ENCODE results near the gene HECTD2.

DNA sequence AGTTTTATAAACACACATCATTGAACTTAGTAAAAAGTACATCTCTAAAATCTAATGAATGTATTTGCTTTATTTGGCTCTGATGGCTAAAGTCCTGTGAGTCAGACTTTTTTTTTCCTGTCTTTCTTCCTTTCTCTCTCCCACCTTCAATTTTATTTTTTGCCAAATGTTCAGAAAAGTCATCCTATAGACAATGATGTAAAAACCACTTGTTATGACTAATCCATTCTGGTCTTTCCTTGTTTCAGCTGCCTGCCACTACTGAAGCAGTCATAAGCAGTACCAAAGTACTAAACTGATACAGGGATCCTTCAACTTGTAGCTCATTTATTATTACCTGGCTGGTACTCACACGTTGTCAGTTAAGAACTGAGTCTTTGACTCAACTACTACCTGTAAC, 23.9 kb downstream of the HECTD2 start:
- TF ChIP-seq, protein P1, sequence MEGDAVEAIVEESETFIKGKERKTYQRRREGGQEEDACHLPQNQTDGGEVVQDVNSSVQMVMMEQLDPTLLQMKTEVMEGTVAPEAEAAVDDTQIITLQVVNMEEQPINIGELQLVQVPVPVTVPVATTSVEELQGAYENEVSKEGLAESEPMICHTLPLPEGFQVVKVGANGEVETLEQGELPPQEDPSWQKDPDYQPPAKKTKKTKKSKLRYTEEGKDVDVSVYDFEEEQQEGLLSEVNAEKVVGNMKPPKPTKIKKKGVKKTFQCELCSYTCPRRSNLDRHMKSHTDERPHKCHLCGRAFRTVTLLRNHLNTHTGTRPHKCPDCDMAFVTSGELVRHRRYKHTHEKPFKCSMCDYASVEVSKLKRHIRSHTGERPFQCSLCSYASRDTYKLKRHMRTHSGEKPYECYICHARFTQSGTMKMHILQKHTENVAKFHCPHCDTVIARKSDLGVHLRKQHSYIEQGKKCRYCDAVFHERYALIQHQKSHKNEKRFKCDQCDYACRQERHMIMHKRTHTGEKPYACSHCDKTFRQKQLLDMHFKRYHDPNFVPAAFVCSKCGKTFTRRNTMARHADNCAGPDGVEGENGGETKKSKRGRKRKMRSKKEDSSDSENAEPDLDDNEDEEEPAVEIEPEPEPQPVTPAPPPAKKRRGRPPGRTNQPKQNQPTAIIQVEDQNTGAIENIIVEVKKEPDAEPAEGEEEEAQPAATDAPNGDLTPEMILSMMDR (IDR thresholded peaks at IDR 0.05; ENCODE audit: insufficient read depth, low read length) = no peak
- TF ChIP-seq, protein P2, sequence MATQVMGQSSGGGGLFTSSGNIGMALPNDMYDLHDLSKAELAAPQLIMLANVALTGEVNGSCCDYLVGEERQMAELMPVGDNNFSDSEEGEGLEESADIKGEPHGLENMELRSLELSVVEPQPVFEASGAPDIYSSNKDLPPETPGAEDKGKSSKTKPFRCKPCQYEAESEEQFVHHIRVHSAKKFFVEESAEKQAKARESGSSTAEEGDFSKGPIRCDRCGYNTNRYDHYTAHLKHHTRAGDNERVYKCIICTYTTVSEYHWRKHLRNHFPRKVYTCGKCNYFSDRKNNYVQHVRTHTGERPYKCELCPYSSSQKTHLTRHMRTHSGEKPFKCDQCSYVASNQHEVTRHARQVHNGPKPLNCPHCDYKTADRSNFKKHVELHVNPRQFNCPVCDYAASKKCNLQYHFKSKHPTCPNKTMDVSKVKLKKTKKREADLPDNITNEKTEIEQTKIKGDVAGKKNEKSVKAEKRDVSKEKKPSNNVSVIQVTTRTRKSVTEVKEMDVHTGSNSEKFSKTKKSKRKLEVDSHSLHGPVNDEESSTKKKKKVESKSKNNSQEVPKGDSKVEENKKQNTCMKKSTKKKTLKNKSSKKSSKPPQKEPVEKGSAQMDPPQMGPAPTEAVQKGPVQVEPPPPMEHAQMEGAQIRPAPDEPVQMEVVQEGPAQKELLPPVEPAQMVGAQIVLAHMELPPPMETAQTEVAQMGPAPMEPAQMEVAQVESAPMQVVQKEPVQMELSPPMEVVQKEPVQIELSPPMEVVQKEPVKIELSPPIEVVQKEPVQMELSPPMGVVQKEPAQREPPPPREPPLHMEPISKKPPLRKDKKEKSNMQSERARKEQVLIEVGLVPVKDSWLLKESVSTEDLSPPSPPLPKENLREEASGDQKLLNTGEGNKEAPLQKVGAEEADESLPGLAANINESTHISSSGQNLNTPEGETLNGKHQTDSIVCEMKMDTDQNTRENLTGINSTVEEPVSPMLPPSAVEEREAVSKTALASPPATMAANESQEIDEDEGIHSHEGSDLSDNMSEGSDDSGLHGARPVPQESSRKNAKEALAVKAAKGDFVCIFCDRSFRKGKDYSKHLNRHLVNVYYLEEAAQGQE (IDR thresholded peaks at IDR 0.05; ENCODE audit: insufficient replicate concordance, low read depth) = no peak

All from HL-60 (cell line).